SK-N-SH (cell line): ENCODE results near the gene FBN1. TPM values are rescaled to one million over a fixed set of nuclear protein-coding genes. Genes with fewer than 3 reads are reported as not detected.

Experiments used
- CTCF ChIA-PET: fragments of 300-600, 350-600 bp; formaldehyde crosslinking; extraction: SDS; loops from one replicate; lab custom pipeline; 2021; lab: Yijun Ruan, JAX
- POLR2A ChIA-PET: fragments of 350-600 bp; sonication (Branson Sonifier 250); formaldehyde crosslinking; extraction: SDS; loops from one replicate; lab custom pipeline; 2020; ENCODE audit warnings: antibody characterized with exemption, inconsistent platforms; lab: Yijun Ruan, JAX
- DNase-seq: peaks from one replicate; pipeline ENCODE4 v3.0.0; 2012
- H2AFZ ChIP-seq: fragments of 200-600 bp; sonication (generic); 2 replicates; pipeline ENCODE4 v1.8.1; 2016; ENCODE audit warnings: antibody characterized with exemption, mild to moderate bottlenecking, low read depth
- H3F3A ChIP-seq: fragments of 200-600 bp; sonication (generic); replicated peaks from 2 replicates; pipeline ENCODE3; 2016; ENCODE audit warnings: antibody characterized with exemption, mild to moderate bottlenecking; ENCODE audit not compliant: insufficient read depth
- H3K27ac ChIP-seq, 2 experiments: fragments of 200-500 bp in 1 of 2; fragments of 200-600 bp in 1 of 2; sonication (Bioruptor generic) in 1 of 2; sonication (generic), shearing (Covaris generic) in 1 of 2; 2 replicates each; pipeline versions ENCODE4 v1.5.1 to v1.6.1; 2014 to 2016; ENCODE audit warnings: low read depth in 2 of 2, inconsistent platforms in 1 of 2, low read length in 1 of 2, mild to moderate bottlenecking in 1 of 2, mixed read lengths in 1 of 2
- H3K27me3 ChIP-seq: fragments of 200-600 bp; sonication (generic), shearing (Covaris generic); 2 replicates; pipeline ENCODE4 v1.6.1; 2016; ENCODE audit warnings: mixed run types; ENCODE audit not compliant: insufficient read depth
- H3K36me3 ChIP-seq, 2 experiments: fragments of 200-500 bp in 1 of 2; fragments of 200-600 bp in 1 of 2; sonication (Bioruptor generic) in 1 of 2; sonication (generic) in 1 of 2; replicated peaks in 1 of 2; 2 replicates each; pipeline versions ENCODE3 to v1.5.1; 2014 to 2016; ENCODE audit warnings: low read length in 1 of 2, mild to moderate bottlenecking in 1 of 2; ENCODE audit not compliant: insufficient read depth in 2 of 2, control insufficient read depth in 1 of 2
- H3K4me1 ChIP-seq, 2 experiments: fragments of 200-500 bp in 1 of 2; fragments of 200-600 bp in 1 of 2; sonication (Bioruptor generic) in 1 of 2; sonication (generic), shearing (Covaris generic) in 1 of 2; 2 replicates each; pipeline versions ENCODE4 v1.5.1 to v1.6.1; 2014 to 2016; ENCODE audit warnings: low read depth in 1 of 2, low read length in 1 of 2, mixed run types in 1 of 2; ENCODE audit not compliant: insufficient read depth in 2 of 2, control insufficient read depth in 1 of 2
- H3K4me2 ChIP-seq: fragments of 200-600 bp; sonication (generic), shearing (Covaris generic); 2 replicates; pipeline ENCODE4 v1.6.1; 2017; ENCODE audit warnings: mixed run types
- H3K4me3 ChIP-seq, 2 experiments: fragments of 200-500 bp in 1 of 2; fragments of 200-600 bp in 1 of 2; sonication (Bioruptor generic) in 1 of 2; sonication (generic), shearing (Covaris generic) in 1 of 2; 2 replicates each; pipeline versions ENCODE4 v1.5.1 to v1.8.1; 2014 to 2016; ENCODE audit warnings: low read depth in 2 of 2, inconsistent platforms in 1 of 2, low read length in 1 of 2, mild to moderate bottlenecking in 1 of 2, mixed read lengths in 1 of 2, moderate library complexity in 1 of 2
- H3K79me2 ChIP-seq: fragments of 200-600 bp; sonication (generic); 2 replicates; pipeline ENCODE4 v1.8.1; 2017; ENCODE audit warnings: mild to moderate bottlenecking; ENCODE audit not compliant: insufficient read depth
- H3K9ac ChIP-seq: fragments of 200-600 bp; sonication (generic); 2 replicates; pipeline ENCODE4 v1.6.1; 2017; ENCODE audit warnings: mixed run types
- H3K9me2 ChIP-seq: fragments of 200-600 bp; sonication (generic); 2 replicates; pipeline ENCODE4 v1.6.1; 2017; ENCODE audit warnings: mixed run types
- H3K9me3 ChIP-seq: fragments of 200-600 bp; sonication (generic); 2 replicates; pipeline ENCODE4 v1.6.1; 2017; ENCODE audit warnings: mixed run types, mild to moderate bottlenecking, moderate library complexity
- H4K20me1 ChIP-seq: fragments of 200-600 bp; sonication (generic); 2 replicates; pipeline ENCODE4 v1.6.1; 2017; ENCODE audit warnings: mild to moderate bottlenecking, mixed run types; ENCODE audit not compliant: insufficient read depth
- EP300 ChIP-seq, 2 experiments: IDR thresholded peaks; 2 replicates each; pipeline versions ENCODE4 v1.4.0 to v1.6.1; 2012; ENCODE audit warnings: borderline replicate concordance in 1 of 2, low read depth in 1 of 2, low read length in 1 of 2
- EZH2phosphoT487 ChIP-seq: fragments of 200-600 bp; sonication (generic); IDR thresholded peaks from 2 replicates; pipeline ENCODE4 v1.6.1; 2017; ENCODE audit warnings: low read depth, mixed run types, mild to moderate bottlenecking, antibody characterized with exemption, moderate library complexity, borderline replicate concordance
- GATA2 ChIP-seq: sonication (generic); formaldehyde crosslinking; IDR thresholded peaks from 2 replicates; pipeline ENCODE4 v1.5.0; 2020; ENCODE audit warnings: mild to moderate bottlenecking, missing genetic modification reagents
- JUND ChIP-seq: IDR thresholded peaks from 2 replicates; pipeline ENCODE4 v1.4.0; 2012
- POLR2AphosphoS5 ChIP-seq: IDR thresholded peaks from 2 replicates; pipeline ENCODE4 v1.6.1; 2012; ENCODE audit warnings: low read depth, low read length
- TCF12 ChIP-seq: IDR thresholded peaks from 2 replicates; pipeline ENCODE4 v1.4.0; 2012
- WGBS: methylation state at CpG from one replicate; pipeline ENCODE4 v1.1.6; 2017; ENCODE audit warnings: low lambda C conversion rate; 5-methylcytosine and 5-hydroxymethylcytosine counted together
- polyA plus RNA-seq, 3 experiments: library from polyadenylated mRNA; depleted of rRNA; stranded (reverse); fragments of >200 nt; gene quantifications; 2 replicates each; pipeline ENCODE4 v1.2.3, GENCODE V29; 2012
- TF ChIP-seq, protein P1 (sequence below): fragments of 150-350 bp; IDR thresholded peaks from 2 replicates; pipeline ENCODE4 v1.6.1; 2017; ENCODE audit warnings: antibody characterized with exemption, low read length, low read depth, borderline replicate concordance

Gene FBN1
- polyA plus RNA-seq, 1 of the 3 experiments (the other 2 are of a cell fraction): 248 TPM

DNA sequence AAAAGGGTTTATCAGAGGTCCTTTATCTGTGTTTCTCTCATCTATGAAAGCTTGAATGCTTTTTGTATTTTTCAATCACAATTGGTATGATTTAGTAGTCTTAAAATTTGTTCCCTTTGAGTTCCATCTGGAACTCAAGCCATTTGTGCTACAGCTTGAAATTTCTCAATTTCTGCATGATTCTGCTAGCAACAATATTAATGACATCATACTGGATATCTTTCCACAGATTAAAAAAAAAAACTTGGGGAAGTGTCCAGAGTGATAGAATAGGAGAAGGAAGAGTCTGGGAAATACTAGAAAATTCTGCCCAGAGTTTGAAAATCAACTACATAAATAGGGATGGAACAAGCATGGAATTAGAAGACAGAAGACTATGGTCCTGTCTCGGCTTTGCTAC is 9.3 kb upstream of the FBN1 start:
- DNase-seq: no peak
- Histone ChIP-seq H3K27me3 (no peaks in the 10 kb centered on the region), H3K79me2 (no peaks in the 10 kb centered on the region), H3K4me1 (peaks cover 0 to 13% of the 10 kb centered on the region in 2 experiments; a peak in 2 of 4 replicates), H3K9me2 (no peaks in the 10 kb centered on the region), H4K20me1 (no peaks in the 10 kb centered on the region), H3K9ac (no peak overlapping the region), H3K27ac (no peak overlapping the region), H2AFZ (no peak overlapping the region), H3K4me2 (no peak overlapping the region), H3K4me3 (no peak overlapping the region), H3F3A (no peaks in the 10 kb centered on the region), H3K9me3 (no peaks in the 10 kb centered on the region), H3K36me3 (no peaks in the 10 kb centered on the region)
- 94% methylated on average over 1 of the region's 1 CpG for WGBS
- no peak for TF ChIP-seq EP300 (IDR thresholded peaks at IDR 0.05; ENCODE audit: borderline replicate concordance in 1 of 2, low read depth in 1 of 2, low read length in 1 of 2)
- ChIA-PET POLR2A (no interaction called here), CTCF (interaction anchor here (1.3 kb wide), 1 partner anchor 297 kb away, joined by 4 read pairs; no protein-coding TSS in a partner anchor)

- H3K4me2 ChIP-seq: no peak overlapping the region
- TF ChIP-seq JUND (no peak), POLR2AphosphoS5 (no peak), TCF12 (no peak)
- H3K9me2 ChIP-seq: no peaks in the 10 kb centered on the region
- H3K36me3 ChIP-seq: no peaks in the 10 kb centered on the region
- ChIA-PET POLR2A (no interaction called here), CTCF (interaction anchor here (1.3 kb wide), 1 partner anchor 296 kb away, joined by 4 read pairs; no protein-coding TSS in a partner anchor)
- no peak overlapping the region for H3K9ac ChIP-seq
- H3K27me3 ChIP-seq: no peaks in the 10 kb centered on the region
- peaks cover 0 to 13% of the 10 kb centered on the region in 2 experiments; a peak in 2 of 4 replicates for H3K4me1 ChIP-seq
- no peak overlapping the region for H3K27ac ChIP-seq
- 75% methylated on average over 8 of the region's 9 CpGs for WGBS
- no peak overlapping the region for H2AFZ ChIP-seq
- no peak overlapping the region for H3K4me3 ChIP-seq
- no peaks in the 10 kb centered on the region for H4K20me1 ChIP-seq
- no peak for DNase-seq
- H3K9me3 ChIP-seq: no peaks in the 10 kb centered on the region
- H3F3A ChIP-seq: no peaks in the 10 kb centered on the region
- H3K79me2 ChIP-seq: no peaks in the 10 kb centered on the region
Measured at GRCh38 chr15:48653913-48654670, 8.6 kb upstream of the FBN1 start.

DNA sequence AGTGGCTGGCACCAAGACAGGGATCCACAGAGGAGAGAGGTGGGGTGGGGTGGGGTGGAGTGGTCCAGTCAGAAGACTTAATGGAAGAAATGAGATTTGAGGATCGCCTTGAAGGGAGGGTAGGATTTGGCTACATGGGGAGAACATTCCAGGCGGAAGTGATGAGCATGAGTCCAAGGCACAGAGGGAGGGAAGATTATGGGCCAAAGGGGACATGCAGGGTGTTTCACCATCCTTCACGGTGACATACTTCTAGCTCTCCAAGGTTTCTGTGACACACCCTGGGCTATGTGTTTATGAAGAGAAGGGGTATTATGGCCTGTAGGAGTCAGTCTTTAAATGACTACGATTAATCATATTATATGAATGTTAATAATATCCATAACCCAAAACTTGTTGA is 7.7 kb upstream of the FBN1 start:
- Histone ChIP-seq H3K9me3 (no peaks in the 10 kb centered on the region), H3K27me3 (no peaks in the 10 kb centered on the region), H4K20me1 (no peaks in the 10 kb centered on the region), H3K4me1 (peaks cover 0 to 13% of the 10 kb centered on the region in 2 experiments; a peak in 2 of 4 replicates), H3K27ac (no peak overlapping the region; a peak in 1 of 4 replicates), H3K79me2 (no peaks in the 10 kb centered on the region)
- TF ChIP-seq EZH2phosphoT487 (no peak), GATA2 (CRISPR knock-in tag) (no peak)
- TF ChIP-seq, protein P1, sequence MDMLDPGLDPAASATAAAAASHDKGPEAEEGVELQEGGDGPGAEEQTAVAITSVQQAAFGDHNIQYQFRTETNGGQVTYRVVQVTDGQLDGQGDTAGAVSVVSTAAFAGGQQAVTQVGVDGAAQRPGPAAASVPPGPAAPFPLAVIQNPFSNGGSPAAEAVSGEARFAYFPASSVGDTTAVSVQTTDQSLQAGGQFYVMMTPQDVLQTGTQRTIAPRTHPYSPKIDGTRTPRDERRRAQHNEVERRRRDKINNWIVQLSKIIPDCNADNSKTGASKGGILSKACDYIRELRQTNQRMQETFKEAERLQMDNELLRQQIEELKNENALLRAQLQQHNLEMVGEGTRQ: no peak
- TF ChIP-seq, all 33 proteins: peak for 0
- Histone ChIP-seq H3K9ac (no peak overlapping the region), H2AFZ (no peak overlapping the region), H3F3A (peaks cover 6% of the 10 kb centered on the region), H3K4me3 (no peak overlapping the region), H3K36me3 (no peaks in the 10 kb centered on the region), H3K9me2 (no peaks in the 10 kb centered on the region), H3K4me2 (no peak overlapping the region)
- DNase-seq: no peak
- ChIA-PET POLR2A (no interaction called here), CTCF (interaction anchor here (1.0 kb wide), 1 partner anchor 80 kb away, joined by 6 read pairs; no protein-coding TSS in a partner anchor)
- WGBS: 100% methylated on average over 4 of the region's 4 CpGs
